ENCODE measurements around the gene REX1BD. TPM values are rescaled to one million over a fixed set of nuclear protein-coding genes. Genes with fewer than 3 reads are reported as not detected.
"Not testable (repeated sequence)": the region's sequence is repeated elsewhere in the genome, so short reads cannot be mapped to it uniquely, and the experiment has no call there.

The REX1BD gene
- polyA plus RNA-seq, 3 donors: 83.7 to 141 (median 122) TPM

DNA sequence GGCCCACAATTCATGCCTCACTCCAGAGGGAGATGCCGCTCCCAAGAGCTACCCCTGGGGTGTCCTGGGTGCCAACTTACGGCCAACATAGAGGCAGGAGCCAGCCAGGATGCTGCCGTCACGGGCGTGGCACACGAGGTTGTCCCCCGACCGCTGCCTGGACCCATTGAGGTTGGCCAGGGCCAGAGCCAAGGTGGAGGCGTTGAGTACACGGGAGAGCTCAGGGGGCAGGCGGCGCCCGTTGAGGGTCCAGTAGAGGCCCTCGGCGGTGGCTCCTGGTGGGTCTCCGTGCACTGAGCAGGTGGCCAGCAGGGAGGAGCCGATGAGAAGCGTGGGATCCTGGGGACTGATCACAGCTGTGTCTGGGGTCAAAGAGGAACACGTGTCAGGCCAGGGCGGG lies 10.9 kb downstream of the REX1BD start:
- Histone ChIP-seq H3K9me3 (replicated peaks in 1 of 2; ENCODE audit: control insufficient read depth in 1 of 2, insufficient read depth in 1 of 2, low read length in 2 of 2) (peaks cover 0 to 6% of the 10 kb centered on the region in 2 donors), H2AFZ (ENCODE audit: insufficient read depth, low read depth, low read length, poor library complexity, severe bottlenecking) (no peak overlapping the region), H3K4me2 (replicated peaks; ENCODE audit: extremely low read depth, low read length, poor library complexity, severe bottlenecking) (no peak overlapping the region), H3K36me3 (replicated peaks in 1 of 2; ENCODE audit: control insufficient read depth in 1 of 2, insufficient read depth in 2 of 2, low read length in 2 of 2) (no peaks in the 10 kb centered on the region), H3K9ac (ENCODE audit: insufficient read depth, low read length, poor library complexity, severe bottlenecking) (no peak overlapping the region), H3K27ac (ENCODE audit: low read depth in 1 of 2, low read length in 2 of 2) (no peak overlapping the region), H4K20me1 (ENCODE audit: insufficient read depth, low read length) (no peaks in the 10 kb centered on the region), H3K27me3 (ENCODE audit: control insufficient read depth in 2 of 2, insufficient read depth in 2 of 2, low read length in 2 of 2) (peaks cover 24 to 66% of the 10 kb centered on the region in 2 donors), H3K4me1 (ENCODE audit: control insufficient read depth in 1 of 2, insufficient read depth in 2 of 2, low read length in 2 of 2) (peaks cover 14 to 21% of the 10 kb centered on the region in 2 donors), H3K4me3 (replicated peaks in 1 of 3; ENCODE audit: low read depth in 2 of 3, low read length in 3 of 3) (no peak overlapping the region), H3K79me2 (ENCODE audit: insufficient read depth, low read length) (no peaks in the 10 kb centered on the region)
- H3K27me3 Mint-ChIP-seq (ENCODE audit: low read depth in 3 of 3): peaks cover 65 to 88% (median 74%) of the 10 kb centered on the region in 3 donors
- H3K4me3 Mint-ChIP-seq: no peak overlapping the region
- intact Hi-C loops (cut with micrococcal nuclease): no loop called here
- peaks cover 0 to 9% of the 10 kb centered on the region in 2 donors for H3K36me3 Mint-ChIP-seq
- 88% methylated on average over 18 of the region's 20 CpGs for WGBS (ENCODE audit: insufficient coverage)
- H3K4me1 Mint-ChIP-seq: peaks cover 17% of the 10 kb centered on the region
- H3K27ac Mint-ChIP-seq: no peak overlapping the region
- TF ChIP-seq, protein P1, sequence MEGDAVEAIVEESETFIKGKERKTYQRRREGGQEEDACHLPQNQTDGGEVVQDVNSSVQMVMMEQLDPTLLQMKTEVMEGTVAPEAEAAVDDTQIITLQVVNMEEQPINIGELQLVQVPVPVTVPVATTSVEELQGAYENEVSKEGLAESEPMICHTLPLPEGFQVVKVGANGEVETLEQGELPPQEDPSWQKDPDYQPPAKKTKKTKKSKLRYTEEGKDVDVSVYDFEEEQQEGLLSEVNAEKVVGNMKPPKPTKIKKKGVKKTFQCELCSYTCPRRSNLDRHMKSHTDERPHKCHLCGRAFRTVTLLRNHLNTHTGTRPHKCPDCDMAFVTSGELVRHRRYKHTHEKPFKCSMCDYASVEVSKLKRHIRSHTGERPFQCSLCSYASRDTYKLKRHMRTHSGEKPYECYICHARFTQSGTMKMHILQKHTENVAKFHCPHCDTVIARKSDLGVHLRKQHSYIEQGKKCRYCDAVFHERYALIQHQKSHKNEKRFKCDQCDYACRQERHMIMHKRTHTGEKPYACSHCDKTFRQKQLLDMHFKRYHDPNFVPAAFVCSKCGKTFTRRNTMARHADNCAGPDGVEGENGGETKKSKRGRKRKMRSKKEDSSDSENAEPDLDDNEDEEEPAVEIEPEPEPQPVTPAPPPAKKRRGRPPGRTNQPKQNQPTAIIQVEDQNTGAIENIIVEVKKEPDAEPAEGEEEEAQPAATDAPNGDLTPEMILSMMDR (IDR thresholded peaks at IDR 0.05): no peak
- DNase-seq: no peak
- H3K9me3 Mint-ChIP-seq: peaks cover 0 to 10% (median 7%) of the 10 kb centered on the region in 7 donors

DNA sequence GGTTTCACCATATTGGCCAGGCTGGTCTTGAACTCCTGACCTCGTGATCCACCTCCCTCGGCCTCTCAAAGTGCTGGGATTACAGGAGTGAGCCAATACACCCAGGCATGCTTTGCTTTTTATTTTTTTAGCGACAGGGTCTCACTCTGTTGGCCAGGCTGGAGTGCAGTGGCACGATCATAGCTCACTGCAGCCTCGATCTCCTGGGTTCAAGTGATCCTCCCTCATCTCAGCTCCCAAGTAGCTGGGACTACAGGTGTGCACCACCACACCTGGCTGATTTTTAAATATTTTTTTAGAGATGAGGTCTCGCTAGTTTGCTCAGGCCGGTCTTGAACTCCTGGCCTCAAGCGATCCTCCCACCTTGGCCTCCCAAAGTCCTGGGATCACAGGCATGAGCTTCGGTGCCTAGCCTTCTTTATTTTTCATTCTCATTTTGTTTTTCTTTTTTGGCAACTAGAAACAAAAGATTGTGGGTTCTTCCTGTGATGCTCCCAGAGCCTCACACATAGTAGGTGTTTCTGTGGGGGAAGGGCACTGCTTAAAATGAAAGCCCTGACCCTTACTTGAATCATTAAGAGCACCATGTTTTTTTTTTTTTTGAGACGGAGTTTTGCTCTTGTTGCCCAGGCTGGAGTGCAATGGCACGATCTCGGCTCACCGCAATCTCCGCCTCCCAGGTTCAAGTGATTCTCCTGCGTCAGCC lies 12.2 kb downstream of the REX1BD start:
- H3K36me3 Mint-ChIP-seq; H2AFZ ChIP-seq (ENCODE audit: insufficient read depth, low read depth, low read length, poor library complexity, severe bottlenecking); H3K4me3 ChIP-seq (replicated peaks in 1 of 3; ENCODE audit: low read depth in 2 of 3, low read length in 3 of 3); intact Hi-C loops (cut with micrococcal nuclease); H4K20me1 ChIP-seq (ENCODE audit: insufficient read depth, low read length); H3K36me3 ChIP-seq (replicated peaks in 1 of 2; ENCODE audit: control insufficient read depth in 1 of 2, insufficient read depth in 2 of 2, low read length in 2 of 2); DNase-seq; H3K9ac ChIP-seq (ENCODE audit: insufficient read depth, low read length, poor library complexity, severe bottlenecking); H3K27ac Mint-ChIP-seq; H3K4me2 ChIP-seq (replicated peaks; ENCODE audit: extremely low read depth, low read length, poor library complexity, severe bottlenecking); H3K27ac ChIP-seq (ENCODE audit: low read depth in 1 of 2, low read length in 2 of 2); H3K79me2 ChIP-seq (ENCODE audit: insufficient read depth, low read length); H3K4me1 Mint-ChIP-seq: not testable (repeated sequence)
- Mint-ChIP-seq H3K4me3 (peak overlapping the region in 1 of 2 donors; percentile 51), H3K9me3 (peaks cover 0 to 16% (median 7%) of the 10 kb centered on the region in 7 donors), H3K27me3 (ENCODE audit: low read depth in 3 of 3) (peaks cover 68 to 90% (median 75%) of the 10 kb centered on the region in 3 donors)
- Histone ChIP-seq H3K9me3 (replicated peaks in 1 of 2; ENCODE audit: control insufficient read depth in 1 of 2, insufficient read depth in 1 of 2, low read length in 2 of 2) (peaks cover 0 to 18% of the 10 kb centered on the region in 2 donors), H3K27me3 (ENCODE audit: control insufficient read depth in 2 of 2, insufficient read depth in 2 of 2, low read length in 2 of 2) (peaks cover 29 to 66% of the 10 kb centered on the region in 2 donors), H3K4me1 (ENCODE audit: control insufficient read depth in 1 of 2, insufficient read depth in 2 of 2, low read length in 2 of 2) (peaks cover 5 to 11% of the 10 kb centered on the region in 2 donors)
- 96% methylated on average over 9 of the region's 15 CpGs for WGBS (ENCODE audit: insufficient coverage)

Measured in CD14-positive monocyte (primary cell).